ENCODE measurements around the gene ZNF334.

ZNF334 gene

GRCh38 chr20:46551522-46552381 is 38.4 kb upstream of the ZNF334 start:
- FAIRE-seq (no peak), DNase-seq (ENCODE audit: insufficient read length, low spot score) (no peak)
- no peak for TF ChIP-seq POLR2A (IDR thresholded peaks at IDR 0.05; ENCODE audit: low read depth, low read length)

GRCh38 chr20:46550461-46550860 is 37.1 kb upstream of the ZNF334 start, which contains the start of gene OCSTAMP:
TSS of gene OCSTAMP (minus strand) at chr20:46550654. CDS start at chr20:46550560, 94 bp downstream.
- FAIRE-seq (no peak), DNase-seq (ENCODE audit: insufficient read length, low spot score) (no peak)
- TF ChIP-seq POLR2A (IDR thresholded peaks at IDR 0.05; ENCODE audit: low read depth, low read length): no peak

- DNase-seq (ENCODE audit: insufficient read length, low spot score): no peak
- no peak for FAIRE-seq
- no peak for TF ChIP-seq POLR2A (IDR thresholded peaks at IDR 0.05; ENCODE audit: low read depth, low read length)
These were observed 36.0 kb upstream of the ZNF334 start for GRCh38 chr20:46549188-46549972.

- no peak for DNase-seq (ENCODE audit: insufficient read length, low spot score)
- no peak for TF ChIP-seq POLR2A (IDR thresholded peaks at IDR 0.05; ENCODE audit: low read depth, low read length)
- no peak for FAIRE-seq
These were observed 35.3 kb upstream of the ZNF334 start for GRCh38 chr20:46548688-46549087.

GRCh38 chr20:46547995-46548394 is 34.6 kb upstream of the ZNF334 start:
- TF ChIP-seq POLR2A (IDR thresholded peaks at IDR 0.05; ENCODE audit: low read depth, low read length): no peak
- FAIRE-seq (no peak), DNase-seq (ENCODE audit: insufficient read length, low spot score) (no peak)

GRCh38 chr20:46546936-46547335 is 33.6 kb upstream of the ZNF334 start:
- no peak for TF ChIP-seq POLR2A (IDR thresholded peaks at IDR 0.05; ENCODE audit: low read depth, low read length)
- DNase-seq (ENCODE audit: insufficient read length, low spot score) (no peak), FAIRE-seq (no peak)

- TF ChIP-seq POLR2A (IDR thresholded peaks at IDR 0.05; ENCODE audit: low read depth, low read length): no peak
- DNase-seq (ENCODE audit: insufficient read length, low spot score): no peak
These were observed 32.9 kb upstream of the ZNF334 start for GRCh38 chr20:46546298-46546697.

GRCh38 chr20:46545827-46546138 is 32.4 kb upstream of the ZNF334 start:
- no peak for TF ChIP-seq POLR2A (IDR thresholded peaks at IDR 0.05; ENCODE audit: low read depth, low read length)
- no peak for FAIRE-seq
- DNase-seq (ENCODE audit: insufficient read length, low spot score): no peak

More at GRCh38 chr20:46546298-46546697, 32.9 kb upstream of the ZNF334 start:
- FAIRE-seq: no peak

GRCh38 chr20:46545077-46545826 is 31.9 kb upstream of the ZNF334 start:
- no peak for TF ChIP-seq POLR2A (IDR thresholded peaks at IDR 0.05; ENCODE audit: low read depth, low read length)
- FAIRE-seq: no peak
- DNase-seq (ENCODE audit: insufficient read length, low spot score): no peak

GRCh38 chr20:46544576-46544975 is 31.2 kb upstream of the ZNF334 start:
- FAIRE-seq: no peak
- no peak for DNase-seq (ENCODE audit: insufficient read length, low spot score)
- no peak for TF ChIP-seq POLR2A (IDR thresholded peaks at IDR 0.05; ENCODE audit: low read depth, low read length)

GRCh38 chr20:46543959-46544358 is 30.6 kb upstream of the ZNF334 start:
- DNase-seq (ENCODE audit: insufficient read length, low spot score) (no peak), FAIRE-seq (no peak)
- TF ChIP-seq POLR2A (IDR thresholded peaks at IDR 0.05; ENCODE audit: low read depth, low read length): no peak

- no peak for TF ChIP-seq POLR2A (IDR thresholded peaks at IDR 0.05; ENCODE audit: low read depth, low read length)
- no peak for FAIRE-seq
These were observed 29.7 kb upstream of the ZNF334 start for GRCh38 chr20:46543033-46543432.

GRCh38 chr20:46541229-46541935 is 28.0 kb upstream of the ZNF334 start:
- DNase-seq (ENCODE audit: insufficient read length, low spot score) (no peak), FAIRE-seq (no peak)
- no peak for TF ChIP-seq POLR2A (IDR thresholded peaks at IDR 0.05; ENCODE audit: low read depth, low read length)

More at GRCh38 chr20:46543033-46543432, 29.7 kb upstream of the ZNF334 start:
- no peak for DNase-seq (ENCODE audit: insufficient read length, low spot score)
